NB4 (cell line): ENCODE data around the gene ZNF236.

Experiments used
- POLR2A ChIP-seq: IDR thresholded peaks from 2 replicates; pipeline ENCODE4 v1.6.1; 2011; ENCODE audit warnings: mild to moderate bottlenecking; ENCODE audit not compliant: insufficient read length; ENCODE audit errors: extremely low read depth
- TF ChIP-seq, protein P1 (sequence below): IDR thresholded peaks from one replicate; pipeline ENCODE4 v1.5.1; 2012; ENCODE audit warnings: low read depth, low read length

GRCh38 chr18:76803814-76804213 is 18.5 kb upstream of the ZNF236 start:
- TF ChIP-seq, protein P1, sequence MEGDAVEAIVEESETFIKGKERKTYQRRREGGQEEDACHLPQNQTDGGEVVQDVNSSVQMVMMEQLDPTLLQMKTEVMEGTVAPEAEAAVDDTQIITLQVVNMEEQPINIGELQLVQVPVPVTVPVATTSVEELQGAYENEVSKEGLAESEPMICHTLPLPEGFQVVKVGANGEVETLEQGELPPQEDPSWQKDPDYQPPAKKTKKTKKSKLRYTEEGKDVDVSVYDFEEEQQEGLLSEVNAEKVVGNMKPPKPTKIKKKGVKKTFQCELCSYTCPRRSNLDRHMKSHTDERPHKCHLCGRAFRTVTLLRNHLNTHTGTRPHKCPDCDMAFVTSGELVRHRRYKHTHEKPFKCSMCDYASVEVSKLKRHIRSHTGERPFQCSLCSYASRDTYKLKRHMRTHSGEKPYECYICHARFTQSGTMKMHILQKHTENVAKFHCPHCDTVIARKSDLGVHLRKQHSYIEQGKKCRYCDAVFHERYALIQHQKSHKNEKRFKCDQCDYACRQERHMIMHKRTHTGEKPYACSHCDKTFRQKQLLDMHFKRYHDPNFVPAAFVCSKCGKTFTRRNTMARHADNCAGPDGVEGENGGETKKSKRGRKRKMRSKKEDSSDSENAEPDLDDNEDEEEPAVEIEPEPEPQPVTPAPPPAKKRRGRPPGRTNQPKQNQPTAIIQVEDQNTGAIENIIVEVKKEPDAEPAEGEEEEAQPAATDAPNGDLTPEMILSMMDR, result peak; percentile 89
- TF ChIP-seq POLR2A, result no peak
